HL-60/S4 treated with retinoic acid at 250 ng/mL for 4 days and 3 days (cell line): ENCODE data around the gene WIZ.
"Not testable (repeated sequence)": the region's sequence is repeated elsewhere in the genome, so short reads cannot be mapped to it uniquely, and the experiment has no call there.

Experiments used
- in situ Hi-C: fragments of 300-500 bp; cut with MboI; formaldehyde crosslinking; loops from 2 replicates; pipeline ENCODE4 v1.7.0; 2022; ENCODE audit warnings: low sequenced_read_pairs

The WIZ gene, protein sequence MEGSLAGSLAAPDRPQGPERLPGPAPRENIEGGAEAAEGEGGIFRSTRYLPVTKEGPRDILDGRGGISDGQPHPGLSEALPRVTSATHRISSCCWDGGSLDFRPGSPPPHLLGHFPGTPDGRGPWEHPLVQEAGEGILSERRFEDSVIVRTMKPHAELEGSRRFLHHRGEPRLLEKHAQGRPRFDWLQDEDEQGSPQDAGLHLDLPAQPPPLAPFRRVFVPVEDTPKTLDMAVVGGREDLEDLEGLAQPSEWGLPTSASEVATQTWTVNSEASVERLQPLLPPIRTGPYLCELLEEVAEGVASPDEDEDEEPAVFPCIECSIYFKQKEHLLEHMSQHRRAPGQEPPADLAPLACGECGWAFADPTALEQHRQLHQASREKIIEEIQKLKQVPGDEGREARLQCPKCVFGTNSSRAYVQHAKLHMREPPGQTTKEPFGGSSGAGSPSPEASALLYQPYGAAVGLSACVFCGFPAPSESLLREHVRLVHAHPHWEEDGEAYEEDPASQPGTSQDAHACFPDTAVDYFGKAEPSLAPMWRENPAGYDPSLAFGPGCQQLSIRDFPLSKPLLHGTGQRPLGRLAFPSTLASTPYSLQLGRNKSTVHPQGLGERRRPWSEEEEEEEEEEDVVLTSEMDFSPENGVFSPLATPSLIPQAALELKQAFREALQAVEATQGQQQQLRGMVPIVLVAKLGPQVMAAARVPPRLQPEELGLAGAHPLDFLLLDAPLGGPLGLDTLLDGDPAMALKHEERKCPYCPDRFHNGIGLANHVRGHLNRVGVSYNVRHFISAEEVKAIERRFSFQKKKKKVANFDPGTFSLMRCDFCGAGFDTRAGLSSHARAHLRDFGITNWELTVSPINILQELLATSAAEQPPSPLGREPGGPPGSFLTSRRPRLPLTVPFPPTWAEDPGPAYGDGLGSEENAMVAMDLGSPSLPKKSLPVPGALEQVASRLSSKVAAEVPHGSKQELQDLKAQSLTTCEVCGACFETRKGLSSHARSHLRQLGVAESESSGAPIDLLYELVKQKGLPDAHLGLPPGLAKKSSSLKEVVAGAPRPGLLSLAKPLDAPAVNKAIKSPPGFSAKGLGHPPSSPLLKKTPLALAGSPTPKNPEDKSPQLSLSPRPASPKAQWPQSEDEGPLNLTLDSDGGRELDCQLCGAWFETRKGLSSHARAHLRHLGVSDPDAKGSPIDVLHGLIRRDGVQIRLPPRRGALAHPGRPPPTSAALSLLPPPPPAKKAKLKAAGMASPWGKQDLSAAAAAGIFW (N-terminal part only)

DNA sequence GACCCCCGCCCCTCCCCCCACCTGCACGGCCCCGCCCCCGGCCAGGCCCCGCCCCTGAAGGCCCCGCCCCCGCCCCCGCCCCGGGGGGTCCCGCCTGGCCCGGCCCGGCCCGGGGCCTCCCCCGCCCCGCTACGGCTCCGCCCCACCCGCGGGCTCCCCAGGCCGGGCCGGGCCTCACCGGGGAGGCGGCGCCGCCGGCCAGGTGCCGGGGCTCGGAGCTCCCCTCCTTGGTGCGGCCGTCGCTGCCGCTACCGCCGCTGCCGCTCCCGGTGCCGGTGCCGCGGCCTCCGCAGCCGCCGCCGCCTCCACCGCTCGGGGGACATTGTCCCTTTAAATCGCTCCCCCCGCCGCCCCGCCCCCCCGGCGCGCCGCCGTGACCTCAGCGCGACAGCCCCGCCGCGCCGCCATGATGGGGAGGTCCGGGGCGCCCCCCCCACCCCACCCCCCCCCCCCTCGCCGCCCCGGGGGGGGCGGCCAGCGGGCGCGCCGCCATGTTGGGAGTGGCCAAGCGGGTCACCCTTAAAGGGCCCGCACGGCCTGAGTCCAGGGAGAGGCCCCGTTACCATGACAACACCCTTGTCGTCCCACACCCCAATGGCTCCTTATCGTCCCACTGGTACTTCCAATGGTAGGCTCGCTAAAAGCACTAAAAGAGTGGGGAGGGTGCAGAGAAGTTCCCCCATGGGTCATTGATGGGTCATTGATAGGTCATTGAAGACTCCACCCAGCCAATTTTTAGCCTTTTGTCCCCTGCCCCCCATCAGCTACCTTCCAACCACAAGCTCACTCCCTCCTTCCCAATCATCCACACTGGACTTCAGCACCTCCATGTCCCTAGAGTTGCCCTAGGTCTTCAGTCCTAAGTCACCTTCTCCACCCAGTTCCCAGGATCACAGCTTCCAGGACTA is at the start of gene WIZ:
WIZ (minus strand) TSS at position 337 of the 908 bp plus-strand sequence. CDS start 1,649 bp downstream, outside the sequence.
- in situ Hi-C loops: no loop called here

DNA sequence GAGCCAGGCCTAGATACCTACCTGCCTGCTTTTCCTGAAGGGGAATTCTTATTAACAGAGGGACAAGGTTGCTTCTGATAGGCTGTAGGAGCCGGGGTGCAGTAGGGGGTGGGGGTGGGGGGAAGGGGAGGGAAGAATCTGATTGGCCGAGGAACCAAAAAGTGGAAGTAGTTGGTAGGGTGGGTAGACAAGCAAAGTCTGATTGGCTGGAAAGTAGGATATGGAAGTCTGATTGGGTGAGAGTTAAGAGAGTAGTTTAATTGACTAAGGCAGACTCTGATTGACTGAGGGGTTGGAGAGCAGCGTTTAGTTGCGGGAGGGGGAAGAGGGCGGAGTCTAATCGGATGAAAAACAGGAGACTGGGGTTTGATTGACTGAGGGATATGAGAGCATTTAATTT is 49.2 kb upstream of the WIZ start:
- in situ Hi-C loops: no loop called here

DNA sequence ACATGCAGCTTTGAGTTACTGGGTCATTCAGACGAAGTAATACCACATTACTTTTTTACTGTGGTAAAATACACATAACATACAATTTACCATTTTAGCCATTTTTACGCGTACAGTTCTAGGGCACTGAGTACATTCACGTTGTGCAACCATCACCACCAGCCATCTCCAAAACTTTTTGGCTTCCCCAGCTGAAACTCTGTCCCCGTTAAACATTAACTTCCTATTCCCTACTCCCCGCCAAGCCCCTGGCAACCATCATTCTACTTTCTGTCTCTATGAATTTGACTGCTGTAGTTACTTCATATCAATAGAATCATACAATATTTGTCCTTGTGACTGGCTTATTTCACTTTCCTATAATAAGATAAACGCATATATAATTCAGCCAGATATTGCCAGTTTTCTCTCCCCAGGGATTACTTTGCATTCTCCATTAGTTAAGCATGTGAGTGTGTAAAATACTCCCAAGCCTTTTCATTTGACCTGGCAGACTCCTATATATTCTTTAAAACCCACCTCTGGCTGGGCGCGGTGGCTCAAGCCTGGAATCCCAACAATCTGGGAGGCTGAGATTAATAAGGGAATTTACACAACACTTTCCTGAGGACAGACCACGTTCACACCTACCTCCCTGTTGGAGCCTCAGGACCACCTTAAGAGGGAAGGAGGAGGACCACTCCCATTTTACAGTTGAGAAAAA is 48.6 kb upstream of the WIZ start:
- in situ Hi-C loops: no loop called here

GRCh38 chr19:15495151-15495550 is 45.4 kb upstream of the WIZ start:
- in situ Hi-C loops: no loop called here

- in situ Hi-C loops: no loop called here
Observed at GRCh38 chr19:15488489-15489226, 38.9 kb upstream of the WIZ start.

GRCh38 chr19:15487038-15487437 is 37.3 kb upstream of the WIZ start:
- in situ Hi-C loops: no loop called here

GRCh38 chr19:15485768-15486167 is 36.0 kb upstream of the WIZ start:
- in situ Hi-C loops: not testable (repeated sequence)

DNA sequence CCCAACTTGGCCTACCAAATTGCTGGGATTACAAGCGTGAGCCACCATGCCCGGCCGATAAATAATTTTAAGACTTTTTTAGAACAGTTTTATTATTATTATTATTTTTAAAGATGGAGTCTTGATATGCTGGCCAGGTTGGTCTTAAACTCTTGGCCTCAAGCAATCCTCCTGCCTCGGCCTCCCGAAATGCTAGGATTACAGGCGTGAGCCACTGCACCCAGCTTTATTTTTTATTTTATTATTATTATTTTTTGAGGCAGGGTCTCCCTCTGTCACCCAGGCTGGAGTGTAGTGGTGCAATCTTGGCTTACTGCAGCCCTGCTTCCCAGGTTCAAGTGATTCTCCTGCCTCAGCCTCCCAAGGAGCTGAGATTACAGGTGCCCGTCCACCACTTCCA is 31.2 kb upstream of the WIZ start:
- in situ Hi-C loops: not testable (repeated sequence)

- in situ Hi-C loops: no loop called here
Observed at GRCh38 chr19:15479391-15480345, 29.9 kb upstream of the WIZ start, which contains the start of gene PGLYRP2. PGLYRP2 (minus strand) TSS chr19:15479501; CDS start chr19:15479371, 130 bp downstream.

DNA sequence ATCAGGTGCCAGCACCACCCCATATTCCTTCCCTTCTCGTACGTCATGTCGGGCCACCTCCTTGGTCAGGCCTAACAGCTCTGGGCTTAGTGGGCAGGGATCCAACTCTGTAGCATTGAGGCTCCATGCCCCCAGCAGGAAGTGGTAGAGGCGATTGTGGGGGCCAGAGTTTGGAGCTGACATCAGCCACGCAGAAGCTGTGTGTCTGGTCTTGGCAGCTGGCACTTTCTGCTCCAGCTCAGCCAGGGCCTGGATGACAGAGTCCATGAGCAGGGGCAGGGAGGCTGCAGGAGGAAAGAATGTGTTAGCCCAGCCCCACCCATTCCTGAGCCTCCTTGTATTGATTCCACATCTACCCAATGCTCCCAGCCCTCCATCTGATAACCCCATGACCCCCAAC is 26.6 kb upstream of the WIZ start:
- in situ Hi-C loops: no loop called here

- in situ Hi-C loops: no loop called here
Observed at GRCh38 chr19:15475611-15476010, 25.9 kb upstream of the WIZ start.

DNA sequence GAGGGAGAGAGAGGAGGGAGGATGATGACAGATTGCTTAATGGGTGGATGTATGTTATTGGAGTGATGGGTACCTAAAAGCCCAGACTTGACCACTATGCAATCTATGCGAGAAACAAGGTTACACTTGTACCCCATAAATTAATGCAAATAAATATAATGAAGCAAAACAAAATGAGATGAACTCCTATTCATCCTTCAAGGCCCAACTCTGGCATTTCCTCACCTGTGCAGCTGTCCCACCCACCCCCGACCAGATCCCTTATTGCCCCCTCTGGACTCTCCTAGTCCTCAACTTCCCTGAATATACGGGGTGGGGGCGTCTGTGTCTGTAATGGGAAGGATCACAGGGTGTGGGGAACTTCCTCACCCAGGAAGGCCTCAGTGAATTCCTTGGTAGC is 25.4 kb upstream of the WIZ start:
- in situ Hi-C loops: no loop called here

GRCh38 chr19:15473821-15474220 is 24.1 kb upstream of the WIZ start:
- in situ Hi-C loops: not testable (repeated sequence)

DNA sequence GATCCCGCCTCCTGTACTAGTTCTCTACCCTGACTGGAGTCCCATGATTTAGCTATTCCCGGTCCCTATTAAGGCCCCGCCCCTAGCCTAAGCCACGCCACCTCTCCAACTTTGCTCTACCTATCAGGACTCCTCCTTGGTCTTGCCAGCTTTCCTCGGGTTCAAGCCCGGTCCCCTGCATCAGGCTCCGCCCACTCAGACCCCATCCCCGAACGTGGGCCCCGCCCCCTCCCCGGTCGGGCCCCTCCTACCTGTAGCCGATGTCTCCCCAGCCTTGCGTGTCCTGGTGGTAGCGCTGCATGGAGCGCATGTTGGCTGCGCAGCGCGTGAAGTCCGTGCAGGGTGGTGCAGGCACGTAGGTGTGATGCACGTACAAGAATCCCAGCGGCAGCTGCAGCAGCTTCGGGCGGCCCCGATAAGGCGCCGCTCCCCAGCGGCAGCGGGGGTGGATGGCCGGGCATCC is 21.9 kb upstream of the WIZ start:
- in situ Hi-C loops: no loop called here

GRCh38 chr19:15469513-15470297 is 19.9 kb upstream of the WIZ start:
- in situ Hi-C loops: no loop called here

- in situ Hi-C loops: no loop called here
Observed at GRCh38 chr19:15468675-15469512, 19.1 kb upstream of the WIZ start.
